HG03432 (cell line): ENCODE data around the gene OLFM2.
A peak's percentile ranks its signal among the peaks of the same experiment; 100 is the strongest.
"Not testable (repeated sequence)": the region's sequence is repeated elsewhere in the genome, so short reads cannot be mapped to it uniquely, and the experiment has no call there.

Experiments used
- ATAC-seq: cut with Tn5 transposase; IDR thresholded peaks from one replicate; pipeline ENCODE4 v1.9.1; 2021; ENCODE audit warnings: mild to moderate bottlenecking, moderate library complexity; ENCODE audit not compliant: unreplicated experiment

OLFM2 gene

DNA sequence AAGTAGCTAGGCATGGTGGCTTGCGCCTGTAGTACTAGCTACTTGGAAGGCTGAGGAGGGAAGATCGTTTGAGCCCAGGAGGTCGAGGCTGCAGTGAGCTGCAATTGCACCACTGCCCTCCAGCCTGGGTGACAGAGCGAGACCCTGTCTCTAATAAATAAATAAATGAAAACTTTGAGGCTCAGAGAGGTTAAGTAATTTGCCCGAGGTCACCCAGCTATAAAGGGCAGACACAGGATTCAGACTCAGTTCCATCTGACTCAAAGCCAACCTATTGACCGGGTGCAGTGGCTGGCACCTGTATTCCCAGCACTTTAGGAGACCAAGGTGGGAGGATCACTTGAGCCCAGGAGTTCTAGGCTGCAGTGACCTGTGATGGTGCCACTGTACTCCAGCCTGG is 7.4 kb upstream of the OLFM2 start:
- ATAC-seq = no peak

DNA sequence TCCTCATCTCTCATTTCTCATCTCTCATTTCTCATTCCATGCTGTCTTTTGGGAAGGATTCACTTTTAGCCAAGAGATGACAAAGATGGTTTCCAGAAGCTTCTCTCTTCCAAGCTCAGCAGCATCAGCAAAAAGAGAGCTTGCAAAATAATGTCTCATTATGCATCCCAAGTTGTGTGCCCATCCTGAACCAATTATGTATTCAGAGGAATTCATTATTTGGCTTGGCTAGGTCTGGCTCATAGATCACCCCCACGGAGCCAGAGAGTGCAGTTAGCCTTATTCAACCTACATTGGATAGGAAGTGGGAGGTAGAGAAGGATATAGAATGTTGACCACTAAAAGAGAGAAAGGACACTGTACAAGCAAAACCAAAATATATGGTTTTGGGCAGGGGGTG is 5.4 kb upstream of the OLFM2 start:
- ATAC-seq = no peak

DNA sequence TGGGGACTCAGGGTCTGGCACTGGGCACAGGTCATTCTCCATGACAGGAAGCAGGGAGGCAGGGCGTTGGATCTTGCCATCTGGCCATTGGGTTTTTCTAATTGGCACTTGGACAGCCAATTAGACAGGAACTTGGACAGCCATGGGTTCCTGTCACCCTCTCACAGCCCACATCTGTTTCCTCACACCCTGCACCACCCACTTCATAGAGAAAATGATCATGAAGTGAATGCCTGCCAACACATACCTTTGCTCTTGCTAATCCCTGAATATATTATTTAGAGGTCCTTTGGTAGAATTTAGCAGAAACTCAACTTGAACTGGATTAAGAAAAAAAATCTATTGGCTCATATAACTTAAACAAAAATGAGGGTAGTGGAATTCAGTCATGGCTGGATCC is 4.9 kb upstream of the OLFM2 start:
- ATAC-seq = no peak

DNA sequence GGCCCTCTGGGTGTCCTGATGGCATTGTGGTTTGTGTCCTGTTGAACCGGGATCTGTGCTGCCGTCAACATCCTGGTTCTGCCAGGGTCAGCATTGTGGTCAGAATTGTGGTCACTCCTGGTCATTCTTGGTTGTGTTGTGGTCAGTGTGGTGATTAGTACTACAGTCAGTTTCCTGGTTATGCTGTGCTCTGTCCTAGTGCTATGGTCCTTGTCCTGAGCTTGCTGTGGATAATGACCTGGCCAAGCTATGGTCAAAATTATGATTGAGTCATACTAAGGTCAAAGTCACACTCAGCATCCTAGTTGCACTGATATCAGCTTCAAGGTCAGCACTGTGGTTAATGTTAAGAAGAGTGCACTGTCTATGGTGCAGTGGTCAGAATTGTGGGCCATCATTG is 4.5 kb upstream of the OLFM2 start:
- ATAC-seq = no peak

- ATAC-seq = no peak
Measured at GRCh38 chr19:9939301-9939913, 3.1 kb upstream of the OLFM2 start.

GRCh38 chr19:9937001-9937411 is 691 bp upstream of the OLFM2 start:
- ATAC-seq = no peak

- ATAC-seq = no peak
Measured at GRCh38 chr19:9935506-9936325, 599 bp downstream of the OLFM2 start.

DNA sequence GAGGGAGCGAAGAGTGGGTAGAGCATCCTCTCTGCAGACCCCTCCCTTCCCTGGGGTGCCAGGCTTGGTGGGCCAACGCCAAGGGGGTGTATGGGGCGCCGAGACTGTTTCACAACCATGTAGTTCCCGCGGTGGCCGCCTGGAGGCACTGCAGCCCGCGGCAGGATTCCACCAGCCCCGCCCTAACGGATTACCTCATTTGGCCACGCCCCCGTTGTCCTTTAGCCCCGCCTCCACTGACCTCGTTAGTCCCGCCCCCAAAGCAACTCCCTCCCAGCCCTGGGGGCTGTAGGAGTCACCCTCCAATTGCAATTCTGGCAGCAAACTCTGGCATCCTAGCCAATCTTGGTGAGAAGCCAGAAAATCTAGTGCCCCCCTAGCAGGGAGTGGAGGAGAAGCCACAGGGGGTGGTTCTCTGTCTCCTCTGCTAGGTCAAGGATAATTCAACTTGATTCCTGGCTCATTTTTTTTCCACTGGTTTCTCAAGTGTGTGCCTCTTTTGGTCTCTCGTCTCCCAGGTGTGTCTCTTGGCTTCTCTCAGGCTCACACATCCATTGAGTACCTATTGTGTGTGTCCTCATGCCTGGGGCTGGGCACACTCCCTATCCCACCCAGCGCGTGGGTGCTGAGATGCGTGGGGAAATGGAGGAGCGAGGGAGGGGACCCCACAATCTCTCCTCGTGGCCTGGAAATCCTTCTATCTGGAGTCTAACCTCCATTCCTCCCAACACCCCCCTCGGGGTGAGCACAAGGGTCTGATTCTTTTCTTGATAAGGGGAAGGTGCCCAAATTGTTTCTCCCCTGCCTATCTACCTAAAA is 2.0 kb downstream of the OLFM2 start:
- no peak for ATAC-seq

DNA sequence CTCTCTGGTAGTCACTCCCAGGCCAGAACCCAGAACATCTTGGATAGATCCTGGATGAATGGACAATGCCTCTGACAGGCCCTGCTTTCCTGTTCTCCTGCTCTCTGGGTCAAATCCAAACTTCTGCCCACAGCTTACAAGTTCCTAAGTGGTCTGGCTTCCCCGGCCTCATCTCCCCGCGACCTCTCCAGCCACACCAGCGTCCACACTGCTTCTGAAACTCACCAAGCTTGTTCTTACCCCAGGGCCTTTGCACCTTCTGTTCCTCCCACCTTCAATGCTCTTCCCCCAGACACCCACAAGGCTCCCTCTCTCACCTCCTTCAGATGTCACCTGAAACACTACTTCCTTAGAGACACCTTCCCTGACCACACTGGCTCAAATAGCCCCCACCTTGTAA is 3.5 kb downstream of the OLFM2 start:
- no peak for ATAC-seq

DNA sequence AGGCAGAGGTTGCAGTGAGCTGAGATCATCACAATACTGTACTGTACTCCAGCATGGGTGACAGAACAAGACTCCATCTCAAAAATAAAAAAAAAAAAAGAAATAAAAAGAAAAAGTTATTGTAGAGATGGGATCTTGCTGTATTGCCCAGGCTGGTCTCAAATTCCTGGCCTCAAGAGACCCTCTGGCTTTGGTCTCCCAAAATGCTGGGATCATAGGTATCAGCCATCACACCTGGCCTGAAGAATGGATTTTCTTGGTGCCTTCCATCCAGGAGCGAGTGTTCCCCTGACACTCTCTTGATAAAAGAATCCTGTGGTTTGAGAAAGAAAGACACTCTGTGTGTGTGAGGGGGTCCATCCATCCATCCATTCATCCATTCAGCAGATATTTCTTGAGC is 4.7 kb downstream of the OLFM2 start:
- no peak for ATAC-seq

DNA sequence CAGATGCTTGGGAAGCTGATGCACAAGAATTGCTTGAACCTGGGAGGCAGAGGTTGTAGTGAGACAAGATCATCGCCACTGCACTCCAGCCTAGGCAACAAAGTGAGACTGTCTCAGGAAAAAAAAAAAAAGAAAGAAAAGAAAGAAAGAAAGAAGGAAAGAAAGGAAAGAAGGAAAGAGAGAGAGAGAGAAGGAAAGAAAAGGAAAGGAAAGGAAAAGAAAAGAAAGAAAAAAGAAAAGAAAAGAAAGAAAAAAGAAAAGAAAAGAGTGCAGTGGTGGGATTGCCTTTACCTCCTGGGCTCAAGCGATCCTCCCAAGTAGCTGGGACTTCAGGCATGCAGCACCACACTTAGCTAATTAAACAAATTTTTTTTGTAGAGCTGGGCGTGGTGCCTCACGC is 12.9 kb downstream of the OLFM2 start:
- ATAC-seq = no peak

- not testable (repeated sequence) for ATAC-seq
Measured at GRCh38 chr19:9922782-9923379, 13.4 kb downstream of the OLFM2 start.

DNA sequence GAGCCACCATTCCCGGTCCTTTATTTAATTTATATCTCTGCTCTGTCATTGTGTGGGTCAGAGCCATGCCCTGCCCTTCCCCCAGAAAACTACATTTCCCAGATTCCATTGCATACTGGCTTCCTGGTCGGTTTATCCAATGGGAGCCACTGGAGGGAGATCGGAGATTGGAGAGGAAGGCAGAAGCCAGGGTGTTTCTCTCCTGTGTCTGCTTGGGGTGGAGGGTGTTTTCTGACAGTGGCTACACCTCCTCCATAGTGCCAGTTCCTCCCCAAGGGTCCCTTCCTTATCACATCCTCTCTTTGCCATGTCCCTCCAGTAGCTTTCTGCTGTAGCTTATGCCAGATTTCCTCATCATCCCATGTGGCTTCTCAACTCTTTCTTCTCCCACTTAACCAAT is 19.0 kb downstream of the OLFM2 start:
- no peak for ATAC-seq

- ATAC-seq = no peak
Measured at GRCh38 chr19:9916719-9917118, 19.6 kb downstream of the OLFM2 start.

- ATAC-seq = peak; percentile 44
Measured at GRCh38 chr19:9914315-9915207, 21.8 kb downstream of the OLFM2 start.

DNA sequence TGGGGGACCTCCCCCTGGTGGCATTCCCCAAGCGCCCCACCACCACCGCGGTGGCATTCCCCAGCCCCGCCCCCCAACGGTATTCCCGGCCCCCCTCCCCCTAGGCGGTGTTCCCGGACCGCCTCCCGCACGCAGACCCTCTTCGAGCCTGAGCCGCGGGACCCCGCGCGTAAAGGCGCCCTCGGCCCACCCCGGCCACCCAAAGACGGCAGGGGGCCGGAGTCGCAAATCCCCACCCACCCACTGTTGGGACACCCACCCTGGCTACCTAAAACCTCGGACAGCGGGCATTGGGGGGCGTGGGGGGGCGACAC is 22.4 kb downstream of the OLFM2 start:
- no peak for ATAC-seq

- no peak for ATAC-seq
Measured at GRCh38 chr19:9913237-9914000, 22.9 kb downstream of the OLFM2 start.

DNA sequence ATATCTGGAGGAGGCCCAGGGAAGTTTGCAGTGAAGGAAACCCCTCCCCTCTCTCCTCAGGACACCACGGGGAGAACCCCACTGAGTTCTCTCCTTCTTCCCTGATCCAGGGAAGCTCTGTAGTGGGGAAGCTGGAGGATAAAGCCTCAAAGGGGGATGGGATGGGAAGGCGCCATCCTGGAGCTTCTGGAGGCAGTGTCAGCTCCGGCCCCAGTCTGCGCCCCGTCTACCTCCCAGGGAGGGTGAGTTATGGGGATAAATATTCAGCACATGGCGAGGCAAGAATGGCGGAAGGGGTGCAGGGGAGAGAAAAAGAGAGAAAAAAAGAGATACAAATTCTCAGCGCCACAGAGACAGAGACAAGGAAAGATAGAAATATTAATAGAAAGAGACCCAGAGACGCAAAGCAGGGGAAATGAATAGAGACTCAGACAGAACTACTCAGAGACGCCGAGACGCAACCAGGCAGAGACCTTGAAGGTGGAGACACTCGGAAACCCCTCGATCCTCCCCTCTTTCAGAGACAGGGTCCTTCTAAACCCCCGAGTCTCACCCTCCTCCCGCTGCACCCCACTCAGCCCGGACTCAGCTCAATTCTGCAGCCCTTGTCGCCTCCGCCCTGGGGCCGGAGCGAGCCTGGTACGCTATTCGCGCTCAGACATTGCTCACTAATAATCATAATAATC is 23.6 kb downstream of the OLFM2 start:
- no peak for ATAC-seq

GRCh38 chr19:9911524-9912185 is 24.7 kb downstream of the OLFM2 start:
- ATAC-seq = no peak
